Measurements from ENCODE around the gene BRD3OS.

- TF ChIP-seq CTCF (conservative IDR thresholded peaks at IDR 0.05 in 1 of 2, IDR thresholded peaks at IDR 0.05 in 1 of 2; ENCODE audit: low read depth in 1 of 2, low read length in 2 of 2) (no peak), EZH2 (IDR thresholded peaks at IDR 0.05; ENCODE audit: low read length, missing control alignments) (no peak)
Observed at GRCh38 chr9:134028076-134028475, 2.8 kb downstream of the BRD3OS start.
